H9 (cell line): ENCODE results near the gene RNF111. TPM values are rescaled to one million over a fixed set of nuclear protein-coding genes. Genes with fewer than 3 reads are reported as not detected.

ENCODE experiments used
- DNase-seq: peaks from one replicate; pipeline ENCODE4 v3.0.0-alpha.2; 2017
- H2AFZ ChIP-seq: one replicate; pipeline ENCODE4 v1.6.1; 2013; ENCODE audit warnings: mild to moderate bottlenecking, low read length, control low read depth, moderate library complexity
- H2AK5ac ChIP-seq: 2 replicates; pipeline ENCODE4 v1.6.1; 2013; ENCODE audit warnings: low read length, control low read depth, mixed read lengths; ENCODE audit not compliant: insufficient read length
- H2BK120ac ChIP-seq: one replicate; pipeline ENCODE4 v1.6.1; 2013; ENCODE audit warnings: low read depth, mild to moderate bottlenecking, low read length, control low read depth, inconsistent platforms; ENCODE audit not compliant: poor library complexity, severe bottlenecking
- H2BK12ac ChIP-seq: 2 replicates; pipeline ENCODE4 v1.6.1; 2013; ENCODE audit warnings: low read length, control low read depth, mixed read lengths, low read depth; ENCODE audit not compliant: insufficient read length
- H2BK15ac ChIP-seq: 2 replicates; pipeline ENCODE4 v1.6.1; 2013; ENCODE audit warnings: low read depth, low read length, control low read depth
- H2BK20ac ChIP-seq: one replicate; pipeline ENCODE4 v1.6.1; 2013; ENCODE audit warnings: low read depth, mild to moderate bottlenecking, low read length, control low read depth, inconsistent platforms; ENCODE audit not compliant: poor library complexity, severe bottlenecking
- H2BK5ac ChIP-seq: 2 replicates; pipeline ENCODE4 v1.6.1; 2013; ENCODE audit warnings: low read length, control low read depth, mixed read lengths; ENCODE audit not compliant: insufficient read length
- H3K14ac ChIP-seq: 2 replicates; pipeline ENCODE4 v1.6.1; 2013; ENCODE audit warnings: low read length, control low read depth; ENCODE audit not compliant: insufficient read depth
- H3K18ac ChIP-seq: 2 replicates; pipeline ENCODE4 v1.6.1; 2013; ENCODE audit warnings: low read depth, mild to moderate bottlenecking, mixed read lengths, low read length, control low read depth; ENCODE audit not compliant: insufficient read length
- H3K23ac ChIP-seq: 2 replicates; pipeline ENCODE4 v1.6.1; 2013; ENCODE audit warnings: low read length, control low read depth, mixed read lengths, low read depth; ENCODE audit not compliant: insufficient read length
- H3K23me2 ChIP-seq: 2 replicates; pipeline ENCODE4 v1.6.1; 2013; ENCODE audit warnings: low read depth, mild to moderate bottlenecking, mixed read lengths, low read length, control low read depth; ENCODE audit not compliant: insufficient read length, poor library complexity, severe bottlenecking
- H3K27ac ChIP-seq: 2 replicates; pipeline ENCODE4 v1.5.1; 2013; ENCODE audit warnings: low read length, control low read depth, mixed read lengths, low read depth; ENCODE audit not compliant: insufficient read length
- H3K27me3 ChIP-seq: 2 replicates; pipeline ENCODE4 v1.6.1; 2013; ENCODE audit warnings: low read length, control low read depth, inconsistent platforms; ENCODE audit not compliant: insufficient read depth
- H3K4ac ChIP-seq: 2 replicates; pipeline ENCODE4 v1.6.1; 2013; ENCODE audit warnings: low read depth, mild to moderate bottlenecking, control low read depth, inconsistent platforms, low read length, moderate library complexity
- H3K4me1 ChIP-seq: 2 replicates; pipeline ENCODE4 v1.6.1; 2013; ENCODE audit warnings: low read length, control low read depth, inconsistent platforms; ENCODE audit not compliant: insufficient read depth
- H3K4me2 ChIP-seq: 2 replicates; pipeline ENCODE4 v1.6.1; 2013; ENCODE audit warnings: low read length, control low read depth, mixed read lengths; ENCODE audit not compliant: insufficient read length, insufficient read depth
- H3K56ac ChIP-seq: 2 replicates; pipeline ENCODE4 v1.6.1; 2013; ENCODE audit warnings: low read depth, mild to moderate bottlenecking, mixed read lengths, low read length, control low read depth; ENCODE audit not compliant: insufficient read length
- H3K79me1 ChIP-seq: 2 replicates; pipeline ENCODE4 v1.6.1; 2013; ENCODE audit warnings: low read depth, mild to moderate bottlenecking, moderate library complexity, low read length, control low read depth, inconsistent platforms; ENCODE audit not compliant: insufficient read depth, poor library complexity, severe bottlenecking
- H3K79me2 ChIP-seq: 2 replicates; pipeline ENCODE4 v1.6.1; 2013; ENCODE audit warnings: low read length, control low read depth, inconsistent platforms; ENCODE audit not compliant: insufficient read depth
- H3K9ac ChIP-seq: 2 replicates; pipeline ENCODE4 v1.6.1; 2013; ENCODE audit warnings: low read length, control low read depth, mixed read lengths; ENCODE audit not compliant: insufficient read length; ENCODE audit errors: extremely low read depth
- H3K9me3 ChIP-seq: one replicate; pipeline ENCODE4 v1.6.1; 2013; ENCODE audit warnings: low read depth, low read length, inconsistent platforms; ENCODE audit not compliant: control insufficient read depth
- H3T11ph ChIP-seq: one replicate; pipeline ENCODE4 v1.6.1; 2013; ENCODE audit warnings: mild to moderate bottlenecking, low read length, control low read depth, inconsistent platforms
- H4K20me1 ChIP-seq: one replicate; pipeline ENCODE4 v1.6.1; 2013; ENCODE audit not compliant: control insufficient read depth, insufficient read length, insufficient read depth
- H4K5ac ChIP-seq: 2 replicates; pipeline ENCODE4 v1.6.1; 2013; ENCODE audit warnings: low read depth, mild to moderate bottlenecking, mixed read lengths, low read length, control low read depth; ENCODE audit not compliant: insufficient read length
- H4K8ac ChIP-seq: replicated peaks from 2 replicates; pipeline ENCODE4 v1.6.1; 2013; ENCODE audit warnings: low read length, control low read depth, mixed read lengths, low read depth; ENCODE audit not compliant: insufficient read length
- H4K91ac ChIP-seq: 2 replicates; pipeline ENCODE4 v1.6.1; 2013; ENCODE audit warnings: low read depth, mild to moderate bottlenecking, moderate library complexity, mixed read lengths, low read length, control low read depth; ENCODE audit not compliant: insufficient read length
- H3K27ac Mint-ChIP-seq, 3 experiments: 2 replicates in 2 of 3; 3 replicates in 1 of 3; pipeline ENCODE4 v1.8.0; 2020 to 2021; ENCODE audit warnings: mixed read lengths in 3 of 3, mild to moderate bottlenecking in 1 of 3, moderate library complexity in 1 of 3
- H3K27me3 Mint-ChIP-seq: 2 replicates; pipeline ENCODE4 v1.8.0; 2021; ENCODE audit warnings: low read depth, mild to moderate bottlenecking, moderate library complexity, mixed read lengths
- H3K36me3 Mint-ChIP-seq, 3 experiments: 2 replicates in 2 of 3; 3 replicates in 1 of 3; pipeline ENCODE4 v1.8.0; 2020 to 2021; ENCODE audit warnings: low read depth in 3 of 3, mixed read lengths in 3 of 3; ENCODE audit not compliant: insufficient read depth in 1 of 3
- H3K4me1 Mint-ChIP-seq, 2 experiments: 2 replicates each; pipeline ENCODE4 v1.8.0; 2020; ENCODE audit warnings: mixed read lengths in 2 of 2
- H3K4me3 Mint-ChIP-seq, 2 experiments: 2 replicates in 1 of 2; 3 replicates in 1 of 2; pipeline ENCODE4 v1.8.0; 2020 to 2021; ENCODE audit warnings: mild to moderate bottlenecking in 2 of 2, mixed read lengths in 2 of 2, moderate library complexity in 1 of 2
- H3K9me3 Mint-ChIP-seq, 2 experiments: 2 replicates in 1 of 2; 3 replicates in 1 of 2; pipeline ENCODE4 v1.8.0; 2020; ENCODE audit warnings: mild to moderate bottlenecking in 2 of 2, mixed read lengths in 2 of 2, moderate library complexity in 1 of 2
- WGBS: extraction: QIAGEN DNeasy Blood & Tissue Kit; methylation state at CpG from one replicate; pipeline ENCODE4 v1.1.7; 2013; ENCODE audit warnings: missing lambda C conversion rate, low lambda C conversion rate, mixed read lengths; ENCODE audit not compliant: insufficient read length; ENCODE audit errors: extremely low coverage; 5-methylcytosine and 5-hydroxymethylcytosine counted together
- total RNA-seq: library from RNA; stranded (reverse); gene quantifications from 2 replicates; pipeline ENCODE4 v1.2.1, GENCODE V29; 2021
- TF ChIP-seq, protein P1 (sequence below): fragments of 200-600 bp; sonication (generic); conservative IDR thresholded peaks from 3 replicates; pipeline ENCODE4 v1.8.0; 2021; ENCODE audit warnings: antibody characterized with exemption, mild to moderate bottlenecking

The RNF111 gene
- total RNA-seq, 1 experiment from 2014 or later = 28.0 TPM

DNA sequence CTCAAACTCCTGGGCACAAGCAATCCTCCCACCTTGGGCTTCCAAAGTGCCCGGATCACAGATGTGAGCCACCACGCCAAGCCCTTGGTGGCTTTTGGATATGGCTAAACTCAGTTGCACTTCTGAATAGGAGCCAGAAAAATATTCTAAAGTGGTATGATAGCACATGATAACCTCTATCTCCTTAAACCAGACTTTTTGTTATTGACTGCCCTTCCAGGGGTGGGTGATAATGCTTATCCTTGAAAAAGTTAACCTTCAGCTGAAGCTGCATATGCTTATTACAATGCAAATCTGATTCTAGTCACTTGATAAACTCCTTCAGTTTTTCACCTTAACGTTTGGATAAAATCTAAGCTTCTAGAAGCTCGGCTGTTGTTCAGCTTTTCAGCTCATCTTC lies 123.8 kb downstream of the RNF111 start:
- H2AFZ ChIP-seq = no peak overlapping the region
- no peak overlapping the region for H2BK20ac ChIP-seq
- no peaks in the 10 kb centered on the region for H3K27me3 ChIP-seq
- TF ChIP-seq, protein P1, sequence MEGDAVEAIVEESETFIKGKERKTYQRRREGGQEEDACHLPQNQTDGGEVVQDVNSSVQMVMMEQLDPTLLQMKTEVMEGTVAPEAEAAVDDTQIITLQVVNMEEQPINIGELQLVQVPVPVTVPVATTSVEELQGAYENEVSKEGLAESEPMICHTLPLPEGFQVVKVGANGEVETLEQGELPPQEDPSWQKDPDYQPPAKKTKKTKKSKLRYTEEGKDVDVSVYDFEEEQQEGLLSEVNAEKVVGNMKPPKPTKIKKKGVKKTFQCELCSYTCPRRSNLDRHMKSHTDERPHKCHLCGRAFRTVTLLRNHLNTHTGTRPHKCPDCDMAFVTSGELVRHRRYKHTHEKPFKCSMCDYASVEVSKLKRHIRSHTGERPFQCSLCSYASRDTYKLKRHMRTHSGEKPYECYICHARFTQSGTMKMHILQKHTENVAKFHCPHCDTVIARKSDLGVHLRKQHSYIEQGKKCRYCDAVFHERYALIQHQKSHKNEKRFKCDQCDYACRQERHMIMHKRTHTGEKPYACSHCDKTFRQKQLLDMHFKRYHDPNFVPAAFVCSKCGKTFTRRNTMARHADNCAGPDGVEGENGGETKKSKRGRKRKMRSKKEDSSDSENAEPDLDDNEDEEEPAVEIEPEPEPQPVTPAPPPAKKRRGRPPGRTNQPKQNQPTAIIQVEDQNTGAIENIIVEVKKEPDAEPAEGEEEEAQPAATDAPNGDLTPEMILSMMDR = no peak
- Mint-ChIP-seq H3K27me3 (no peaks in the 10 kb centered on the region), H3K36me3 (peaks cover 51 to 85% (median 83%) of the 10 kb centered on the region in 3 experiments), H3K4me1 (peaks cover 0 to 2% of the 10 kb centered on the region in 2 experiments; a peak in 1 of 4 replicates), H3K4me3 (no peak overlapping the region), H3K27ac (peak overlapping the region in 1 of 3 experiments; percentile 19; a peak in 1 of 7 replicates), H3K9me3 (no peaks in the 10 kb centered on the region)
- H3T11ph ChIP-seq = no peak overlapping the region
- H3K18ac ChIP-seq = no peak overlapping the region
- no peak overlapping the region for H2BK120ac ChIP-seq
- no peak overlapping the region for H2BK12ac ChIP-seq
- H3K9ac ChIP-seq = no peak overlapping the region
- no peak overlapping the region for H3K4me2 ChIP-seq
- no peaks in the 10 kb centered on the region for H4K20me1 ChIP-seq
- H3K79me2 ChIP-seq = no peaks in the 10 kb centered on the region
- no peak overlapping the region for H2AK5ac ChIP-seq
- H3K56ac ChIP-seq = no peak overlapping the region
- H4K91ac ChIP-seq = no peak overlapping the region
- WGBS = no CpG with 5 or more reads among the region's 4 CpGs
- H2BK15ac ChIP-seq = no peak overlapping the region
- no peak overlapping the region for H4K8ac ChIP-seq
- no peak overlapping the region for H3K27ac ChIP-seq
- no peak for DNase-seq
- H3K23me2 ChIP-seq = no peaks in the 10 kb centered on the region
- no peak overlapping the region for H3K4ac ChIP-seq
- no peaks in the 10 kb centered on the region for H3K4me1 ChIP-seq
- H2BK5ac ChIP-seq = no peak overlapping the region
- H3K9me3 ChIP-seq = no peaks in the 10 kb centered on the region
- H3K14ac ChIP-seq = no peak overlapping the region
- H4K5ac ChIP-seq = no peak overlapping the region
- peaks cover 5% of the 10 kb centered on the region for H3K79me1 ChIP-seq
- H3K23ac ChIP-seq = no peak overlapping the region
